Mononuclear cell (primary cell): ENCODE data around the gene ILKAP. TPM values are rescaled to one million over a fixed set of nuclear protein-coding genes. Genes with fewer than 3 reads are reported as not detected.

Experiments used
- H3K27me3 ChIP-seq: 2 replicates; pipeline ENCODE4 v1.6.0; 2011; ENCODE audit warnings: low read length, control low read depth; ENCODE audit not compliant: insufficient read depth
- H3K4me1 ChIP-seq: 2 replicates; pipeline ENCODE4 v1.5.1; 2011; ENCODE audit warnings: mild to moderate bottlenecking, low read length, control low read depth; ENCODE audit not compliant: insufficient read depth
- H3K4me3 ChIP-seq: 2 replicates; pipeline ENCODE4 v1.5.1; 2011; ENCODE audit warnings: mild to moderate bottlenecking, low read length, moderate library complexity
- H3K9me3 ChIP-seq: 2 replicates; pipeline ENCODE4 v1.5.1; 2011; ENCODE audit warnings: low read depth, mild to moderate bottlenecking, control low read depth, low read length
- total RNA-seq: library from RNA; depleted of rRNA; stranded (reverse); fragments of >200 nt; gene quantifications from one replicate; pipeline ENCODE4 v1.2.3, GENCODE V29; 2012

The ILKAP gene
- total RNA-seq, 1 donor: 66.5 TPM

DNA sequence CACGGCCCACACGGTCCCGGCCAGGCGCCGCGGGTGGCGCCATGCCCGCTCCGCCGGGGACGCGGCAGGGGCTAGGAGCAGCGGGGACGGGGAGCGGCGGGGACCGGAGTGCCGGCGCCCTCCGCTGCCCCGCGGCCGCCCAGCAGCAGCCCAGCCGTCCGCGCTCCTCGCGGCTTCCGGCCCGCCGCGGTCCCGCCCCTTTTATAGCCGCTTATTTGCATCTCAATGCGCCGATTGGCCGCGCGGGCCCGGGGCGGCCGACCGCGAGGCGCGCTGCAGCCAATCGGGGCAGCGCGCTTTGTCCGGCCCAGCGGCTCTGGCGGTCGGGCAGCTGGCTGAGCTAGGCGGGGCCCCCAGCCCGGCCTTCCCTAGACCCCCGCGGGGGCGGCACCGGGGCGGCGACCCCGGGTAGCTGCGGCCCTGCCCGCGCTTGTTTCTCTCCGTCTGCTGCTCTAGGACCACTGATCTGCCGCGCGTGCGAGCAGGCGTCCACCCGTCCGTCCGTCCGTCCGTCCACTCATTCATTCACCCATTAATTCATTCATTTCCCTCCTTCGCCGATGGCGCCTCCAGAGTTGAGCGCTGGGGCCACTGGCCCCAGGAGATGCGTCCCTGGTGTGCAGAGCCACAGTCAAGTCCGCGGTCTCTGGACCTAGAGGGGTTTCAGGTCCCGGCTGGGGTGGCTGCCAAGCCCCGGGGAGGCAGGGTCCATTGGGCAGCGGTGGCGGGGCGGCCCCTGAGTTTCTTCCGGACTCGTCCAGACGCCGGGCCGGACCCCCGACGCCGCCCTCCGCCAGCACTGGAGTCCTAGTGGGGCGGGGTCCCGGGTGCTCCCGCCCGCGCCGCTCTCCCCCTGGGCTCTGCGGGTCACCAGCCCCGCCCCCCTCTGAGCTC, 36.6 kb upstream of the ILKAP start, which contains the start of gene HES6:
Gene HES6 (minus strand): TSS at position 176 of the 894 bp plus-strand sequence. CDS start 133 bp downstream, at position 43.
- Histone ChIP-seq H3K9me3 (no peaks in the 10 kb centered on the region), H3K4me3 (peak within 1 kb of the TSS; percentile 45), H3K27me3 (peaks cover 46% of the 10 kb centered on the region), H3K4me1 (peaks cover 24% of the 10 kb centered on the region)

DNA sequence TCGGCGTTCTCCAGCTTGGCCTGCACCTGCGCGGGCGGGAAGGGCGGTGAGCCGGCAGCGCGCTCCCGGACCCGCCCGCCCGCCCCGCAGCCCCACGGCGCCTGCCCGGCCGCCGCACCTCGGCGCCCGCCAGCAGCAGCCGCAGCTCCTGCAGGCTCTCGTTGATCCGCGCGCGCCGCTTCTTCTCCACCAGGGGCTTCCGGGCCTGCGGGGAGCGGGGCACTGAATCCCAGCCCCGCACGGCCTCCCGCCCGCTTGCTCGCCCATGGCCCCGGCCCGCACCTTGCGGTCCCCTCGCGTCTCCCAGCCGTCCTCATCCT, 36.0 kb upstream of the ILKAP start:
- peaks cover 30% of the 10 kb centered on the region for H3K4me1 ChIP-seq
- peaks cover 46% of the 10 kb centered on the region for H3K27me3 ChIP-seq
- H3K4me3 ChIP-seq: peak overlapping the region; percentile 45
- H3K9me3 ChIP-seq: no peaks in the 10 kb centered on the region

DNA sequence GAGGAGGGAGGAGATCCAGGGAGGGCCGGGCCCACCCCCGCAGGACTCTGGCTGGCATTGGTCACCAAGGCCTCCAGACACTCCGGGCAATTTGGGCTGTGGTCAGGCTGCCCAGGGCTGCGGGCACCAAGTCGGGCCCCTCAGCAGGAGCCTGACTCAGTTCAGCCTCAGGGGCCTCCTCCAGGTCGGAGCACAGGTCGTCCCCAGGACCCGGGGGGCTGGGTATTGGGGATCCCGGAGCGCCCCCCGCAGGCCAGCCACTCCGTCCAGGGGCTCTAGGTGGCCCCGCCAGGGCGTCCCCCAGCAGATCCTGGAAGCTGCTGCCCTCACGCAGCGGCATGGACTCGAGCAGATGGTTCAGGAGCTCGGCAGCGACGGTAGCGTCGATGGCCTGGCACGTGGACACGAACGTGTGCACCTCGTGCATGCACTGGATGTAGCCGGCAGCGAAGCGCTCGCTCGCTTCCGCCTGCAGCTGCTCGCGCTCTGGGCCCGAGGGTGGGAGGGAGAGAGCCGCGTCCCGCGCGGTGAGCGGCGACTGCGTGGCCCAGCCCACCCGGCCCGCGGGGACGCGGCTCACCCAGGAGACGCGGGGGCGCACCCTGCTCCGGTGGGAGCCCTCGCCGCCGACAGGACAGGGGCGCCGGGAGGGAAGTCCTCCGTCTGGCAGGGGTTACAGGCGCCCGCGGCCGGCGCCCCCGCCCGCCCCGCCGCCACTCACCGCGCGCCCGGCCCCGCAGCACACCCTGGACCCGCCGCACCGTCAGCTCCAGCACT, 35.5 kb upstream of the ILKAP start:
- peaks cover 31% of the 10 kb centered on the region for H3K4me1 ChIP-seq
- no peaks in the 10 kb centered on the region for H3K9me3 ChIP-seq
- peaks cover 46% of the 10 kb centered on the region for H3K27me3 ChIP-seq
- no peak overlapping the region for H3K4me3 ChIP-seq

DNA sequence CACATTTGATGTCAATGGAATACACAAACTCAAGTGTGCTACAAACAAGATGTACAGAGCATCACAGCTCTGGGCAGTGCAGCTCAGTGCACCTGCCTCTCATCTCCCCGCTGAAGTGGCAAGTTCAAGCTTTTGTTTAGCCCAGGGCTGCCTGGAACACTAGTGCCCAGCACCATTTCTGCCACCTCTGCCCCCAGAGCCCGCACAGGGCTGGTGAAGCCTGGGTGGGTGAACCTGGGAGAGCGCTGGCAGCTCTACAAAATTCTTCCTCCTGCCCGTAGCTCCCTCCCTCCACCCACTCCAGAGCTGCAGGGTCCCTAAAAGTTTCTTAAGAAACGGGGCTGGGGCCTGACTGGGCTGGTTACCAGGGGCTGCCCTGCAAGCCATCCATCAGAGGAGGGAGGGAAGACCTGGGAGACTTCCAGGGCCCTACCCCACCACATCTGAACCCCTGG, 34.8 kb upstream of the ILKAP start:
- H3K4me1 ChIP-seq: peaks cover 31% of the 10 kb centered on the region
- peaks cover 46% of the 10 kb centered on the region for H3K27me3 ChIP-seq
- H3K4me3 ChIP-seq: no peak overlapping the region
- H3K9me3 ChIP-seq: no peaks in the 10 kb centered on the region

DNA sequence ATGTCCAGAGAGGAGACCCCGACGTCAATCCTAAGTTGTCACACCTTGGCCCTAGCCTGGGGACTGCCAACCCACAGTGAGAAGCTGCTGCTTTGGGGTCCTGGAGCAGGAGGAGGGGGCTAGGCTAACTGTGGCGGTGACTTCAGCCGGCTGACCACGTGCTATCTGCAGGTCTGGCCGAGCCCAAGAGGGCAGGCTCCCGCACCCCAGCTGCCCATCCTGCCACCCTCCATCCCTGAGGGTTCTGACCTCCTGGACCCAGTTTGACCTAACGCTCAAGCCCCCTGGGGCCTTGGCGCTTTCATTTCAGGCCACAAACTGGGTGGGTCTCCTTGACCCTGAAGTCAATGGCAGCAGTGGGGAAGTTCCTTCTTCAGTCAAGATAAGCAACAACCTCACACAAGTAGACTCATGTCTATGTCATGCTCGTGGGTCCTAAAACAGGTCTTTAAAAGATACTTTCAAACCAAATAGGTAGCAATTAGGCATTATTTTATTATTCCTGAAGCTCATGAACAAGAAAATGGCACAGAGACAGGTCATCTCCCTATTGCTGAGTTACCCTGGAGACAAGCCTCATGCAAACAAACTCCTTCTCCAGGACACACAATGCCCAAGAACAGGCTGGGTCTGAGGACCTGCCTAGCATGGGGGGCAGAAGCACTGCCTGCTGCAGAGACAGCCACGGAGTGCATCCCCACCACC, 34.1 kb upstream of the ILKAP start:
- Histone ChIP-seq H3K9me3 (no peaks in the 10 kb centered on the region), H3K4me1 (peaks cover 31% of the 10 kb centered on the region), H3K27me3 (peaks cover 46% of the 10 kb centered on the region), H3K4me3 (no peak overlapping the region)

DNA sequence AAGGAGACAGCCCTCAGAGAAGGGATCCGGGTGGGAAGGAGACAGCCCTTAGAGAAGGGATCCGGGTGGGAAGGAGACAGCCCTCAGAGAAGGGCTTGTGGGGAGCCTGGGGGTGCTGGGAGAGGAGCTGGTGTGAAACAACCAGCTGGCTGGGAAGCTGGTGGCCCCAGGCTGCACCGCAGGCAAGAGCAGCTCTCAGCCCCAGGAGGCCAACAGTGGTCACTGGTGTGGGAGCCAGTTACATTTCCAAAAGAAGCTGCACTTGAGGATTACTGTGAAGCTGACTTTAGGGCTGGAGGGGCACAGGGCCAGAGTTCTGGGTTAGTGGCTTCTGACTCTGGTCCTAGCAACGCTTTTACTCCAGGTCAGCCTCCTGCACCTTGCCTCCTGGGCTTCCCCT, 33.1 kb upstream of the ILKAP start:
- Histone ChIP-seq H3K27me3 (peaks cover 39% of the 10 kb centered on the region), H3K4me1 (peaks cover 34% of the 10 kb centered on the region), H3K9me3 (no peaks in the 10 kb centered on the region), H3K4me3 (no peak overlapping the region)

DNA sequence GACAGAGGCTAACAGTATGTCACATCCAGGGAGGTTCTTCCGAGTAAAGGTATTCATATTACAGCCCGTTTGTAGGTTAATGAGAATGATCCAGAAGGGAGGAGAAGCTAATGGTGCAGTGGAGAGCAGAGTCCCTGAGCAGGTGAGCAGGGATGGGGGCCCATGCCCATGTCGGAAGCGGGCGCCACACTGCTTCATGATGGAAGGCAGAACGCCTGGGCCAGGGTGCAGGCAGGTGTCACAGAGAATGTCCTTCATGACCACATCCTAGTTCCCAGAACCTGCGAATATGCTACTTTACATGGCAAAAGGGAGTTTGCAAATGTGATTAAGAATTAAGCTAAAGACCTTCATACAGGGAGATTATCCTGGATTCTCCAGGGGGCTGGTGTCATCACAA, 32.4 kb upstream of the ILKAP start:
- Histone ChIP-seq H3K9me3 (no peaks in the 10 kb centered on the region), H3K27me3 (peaks cover 32% of the 10 kb centered on the region), H3K4me1 (peaks cover 37% of the 10 kb centered on the region), H3K4me3 (no peak overlapping the region)

DNA sequence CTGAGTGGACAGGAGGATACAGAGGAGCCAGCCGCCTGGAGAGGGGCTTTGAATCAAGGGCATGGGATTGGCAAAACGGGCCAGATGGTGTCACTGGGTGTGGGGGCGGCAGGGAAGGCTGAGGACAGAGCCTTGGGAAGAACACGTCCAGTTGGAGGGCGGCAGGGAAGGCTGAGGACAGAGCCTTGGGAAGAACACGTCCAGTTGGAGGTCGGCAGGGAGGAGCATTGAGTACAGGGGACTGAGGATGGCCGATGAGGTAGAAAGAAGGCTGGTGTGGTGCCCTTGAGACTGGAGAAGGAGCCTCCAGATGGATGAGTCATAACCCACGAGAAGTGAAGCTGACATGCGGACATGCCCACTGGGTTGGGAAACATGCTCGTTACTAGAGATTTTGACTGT, 31.8 kb upstream of the ILKAP start:
- Histone ChIP-seq H3K27me3 (peaks cover 31% of the 10 kb centered on the region), H3K4me1 (peaks cover 38% of the 10 kb centered on the region), H3K4me3 (no peak overlapping the region), H3K9me3 (no peaks in the 10 kb centered on the region)

DNA sequence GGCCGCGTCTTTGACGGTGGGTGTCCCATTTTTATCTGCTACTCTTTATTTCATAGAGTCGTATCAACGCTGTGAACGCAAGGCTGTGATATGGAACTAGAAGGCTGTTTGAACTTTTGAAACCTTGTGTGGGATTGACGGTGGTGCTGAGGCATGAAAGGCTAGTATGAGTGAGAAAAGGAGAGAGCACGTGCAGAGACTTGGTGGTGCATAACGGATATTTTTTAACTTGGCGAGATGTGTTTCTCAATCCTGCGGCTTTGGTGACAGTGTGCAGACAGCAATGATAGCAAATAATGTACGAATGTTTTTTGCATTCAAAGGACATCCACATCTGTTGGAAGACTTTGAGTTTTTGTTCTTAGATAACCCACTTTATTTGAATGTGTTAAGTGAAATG, 30.1 kb upstream of the ILKAP start:
- Histone ChIP-seq H3K9me3 (no peaks in the 10 kb centered on the region), H3K27me3 (peaks cover 27% of the 10 kb centered on the region), H3K4me1 (peaks cover 29% of the 10 kb centered on the region), H3K4me3 (no peak overlapping the region)

DNA sequence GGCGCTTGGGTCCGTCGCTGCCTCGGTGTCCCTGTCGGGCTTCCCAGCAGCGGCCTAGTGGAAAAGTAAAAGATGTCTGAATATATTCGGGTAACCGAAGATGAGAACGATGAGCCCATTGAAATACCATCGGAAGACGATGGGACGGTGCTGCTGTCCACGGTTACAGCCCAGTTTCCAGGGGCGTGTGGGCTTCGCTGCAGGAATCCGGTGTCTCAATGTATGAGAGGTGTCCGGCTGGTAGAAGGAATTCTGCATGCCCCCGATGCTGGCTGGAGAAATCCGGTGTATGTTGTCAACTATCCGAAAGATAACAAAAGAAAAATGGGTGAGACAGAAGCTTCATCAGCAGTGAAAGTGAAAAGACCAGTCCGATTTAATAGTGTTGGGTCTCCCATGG, 28.3 kb upstream of the ILKAP start:
- H3K27me3 ChIP-seq: peaks cover 11% of the 10 kb centered on the region
- peak overlapping the region; percentile 43 for H3K4me3 ChIP-seq
- peaks cover 27% of the 10 kb centered on the region for H3K4me1 ChIP-seq
- H3K9me3 ChIP-seq: no peaks in the 10 kb centered on the region

DNA sequence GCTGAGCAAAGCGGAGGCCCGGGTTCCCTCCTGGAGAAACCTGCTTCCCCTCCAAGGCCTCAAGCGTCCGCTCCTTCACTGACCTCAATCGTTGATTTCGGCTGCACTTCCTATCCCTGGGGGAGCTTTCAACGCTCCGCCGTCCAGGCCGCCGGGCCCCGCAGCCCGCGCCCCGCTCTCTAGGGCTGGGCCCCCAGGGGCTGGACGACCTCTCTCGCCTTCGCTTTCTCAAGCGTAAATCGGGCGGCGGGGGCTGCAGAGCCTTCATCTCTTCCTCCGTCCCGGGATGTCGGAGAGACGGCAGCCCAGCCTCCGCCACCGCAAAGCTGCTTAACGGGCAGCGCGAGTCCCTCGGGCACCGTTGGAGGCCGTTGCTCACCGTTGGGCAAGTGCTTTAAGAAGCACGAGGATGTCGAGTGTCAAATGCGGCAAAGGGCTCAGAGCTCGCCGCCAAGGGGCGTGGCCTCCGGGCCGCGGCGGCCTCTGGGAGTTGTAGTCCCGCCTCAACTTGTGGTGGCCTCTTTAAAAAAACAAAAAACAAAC, 27.8 kb upstream of the ILKAP start:
- Histone ChIP-seq H3K27me3 (peaks cover 7% of the 10 kb centered on the region), H3K4me1 (peaks cover 27% of the 10 kb centered on the region), H3K4me3 (peak overlapping the region; percentile 43), H3K9me3 (no peaks in the 10 kb centered on the region)

DNA sequence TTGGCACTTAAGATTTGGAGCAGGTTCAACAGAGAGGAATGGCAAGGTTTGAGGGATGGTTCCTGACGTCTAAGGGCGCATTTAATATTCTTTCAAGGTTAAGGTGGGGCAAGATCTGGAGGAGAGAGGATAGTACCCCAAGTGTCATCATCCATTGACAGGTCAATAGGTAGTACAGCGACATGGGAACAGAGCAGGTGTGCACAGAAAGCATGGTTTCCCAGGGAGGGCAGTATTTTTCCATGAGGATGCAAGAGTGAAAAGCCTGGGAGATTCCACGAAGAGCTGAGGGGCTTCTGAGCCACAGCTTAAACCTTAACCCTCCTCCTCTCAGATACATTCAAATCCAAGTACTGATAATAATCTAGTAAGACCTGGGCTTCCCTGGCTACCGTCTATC, 27.2 kb upstream of the ILKAP start:
- Histone ChIP-seq H3K27me3 (peaks cover 3% of the 10 kb centered on the region), H3K4me3 (no peak overlapping the region), H3K4me1 (peaks cover 25% of the 10 kb centered on the region), H3K9me3 (no peaks in the 10 kb centered on the region)

DNA sequence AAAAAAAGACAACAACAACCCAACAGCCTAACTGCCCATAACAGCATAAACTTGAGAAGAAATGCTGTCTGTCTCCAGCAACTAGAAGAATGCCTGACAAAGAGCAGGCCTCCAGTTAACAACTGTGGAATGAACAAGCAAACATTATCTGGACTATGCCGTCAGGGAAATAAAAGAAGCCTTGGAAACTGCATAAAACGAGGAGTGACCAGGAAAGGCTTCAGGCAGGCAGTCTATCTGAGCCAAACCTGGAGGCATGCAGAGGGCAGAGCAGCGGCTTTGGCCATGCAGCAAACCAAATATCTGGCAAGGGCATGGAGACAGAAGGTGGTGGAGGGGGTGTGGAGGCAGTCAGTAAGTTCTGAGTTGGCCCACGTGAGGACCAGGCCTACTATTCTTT, 25.2 kb upstream of the ILKAP start:
- peaks cover 12% of the 10 kb centered on the region for H3K4me1 ChIP-seq
- H3K27me3 ChIP-seq: no peaks in the 10 kb centered on the region
- H3K9me3 ChIP-seq: no peaks in the 10 kb centered on the region
- no peak overlapping the region for H3K4me3 ChIP-seq

DNA sequence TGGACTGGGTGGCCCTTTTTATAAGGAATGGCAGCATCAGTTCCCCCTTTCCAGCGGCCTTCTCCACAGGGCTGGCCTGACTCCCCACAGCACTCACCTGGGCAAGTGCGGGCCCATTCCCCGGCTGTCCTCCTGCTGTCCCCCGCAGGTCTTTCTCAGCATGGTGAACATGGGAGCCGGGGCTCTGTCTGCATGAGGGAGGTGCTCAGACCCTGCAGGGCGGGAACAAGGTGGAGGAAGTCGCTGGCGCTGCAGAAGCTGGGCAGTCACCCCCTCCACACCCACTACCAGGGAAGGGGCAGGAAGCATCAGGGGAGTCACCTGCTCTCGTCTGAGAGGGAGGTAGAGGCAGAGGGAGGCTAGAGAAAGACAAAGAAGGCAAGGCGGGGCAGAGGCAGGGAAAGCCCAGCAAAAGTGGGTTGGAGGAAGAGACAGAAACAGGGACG, 24.1 kb upstream of the ILKAP start:
- Histone ChIP-seq H3K4me1 (peaks cover 12% of the 10 kb centered on the region), H3K4me3 (no peak overlapping the region), H3K27me3 (no peaks in the 10 kb centered on the region), H3K9me3 (no peaks in the 10 kb centered on the region)
